Activated CD4-positive, alpha-beta T cell treated with anti-CD3 and anti-CD28 coated beads, Interleukin-2, amount 50 U/mL, for 48 hours (primary cell): Measurements from ENCODE around the gene DDX39B.
A peak's percentile ranks its signal among the peaks of the same experiment; 100 is the strongest.
"Not testable (repeated sequence)": the region's sequence is repeated elsewhere in the genome, so short reads cannot be mapped to it uniquely, and the experiment has no call there.

ENCODE experiments used
- DNase-seq, 2 experiments: peaks; one replicate each; pipeline ENCODE4 v3.0.0-alpha.2; 2020

Gene DDX39B

GRCh38 chr6:31541658-31542521, at the start of gene DDX39B:
Gene DDX39B (minus strand): TSS chr6:31542003. CDS start chr6:31540532, 1,471 bp downstream.
- peak; percentile 91 to 94 for DNase-seq

GRCh38 chr6:31590691-31591090, 48.9 kb upstream of the DDX39B start:
- not testable (repeated sequence) for DNase-seq

DNA sequence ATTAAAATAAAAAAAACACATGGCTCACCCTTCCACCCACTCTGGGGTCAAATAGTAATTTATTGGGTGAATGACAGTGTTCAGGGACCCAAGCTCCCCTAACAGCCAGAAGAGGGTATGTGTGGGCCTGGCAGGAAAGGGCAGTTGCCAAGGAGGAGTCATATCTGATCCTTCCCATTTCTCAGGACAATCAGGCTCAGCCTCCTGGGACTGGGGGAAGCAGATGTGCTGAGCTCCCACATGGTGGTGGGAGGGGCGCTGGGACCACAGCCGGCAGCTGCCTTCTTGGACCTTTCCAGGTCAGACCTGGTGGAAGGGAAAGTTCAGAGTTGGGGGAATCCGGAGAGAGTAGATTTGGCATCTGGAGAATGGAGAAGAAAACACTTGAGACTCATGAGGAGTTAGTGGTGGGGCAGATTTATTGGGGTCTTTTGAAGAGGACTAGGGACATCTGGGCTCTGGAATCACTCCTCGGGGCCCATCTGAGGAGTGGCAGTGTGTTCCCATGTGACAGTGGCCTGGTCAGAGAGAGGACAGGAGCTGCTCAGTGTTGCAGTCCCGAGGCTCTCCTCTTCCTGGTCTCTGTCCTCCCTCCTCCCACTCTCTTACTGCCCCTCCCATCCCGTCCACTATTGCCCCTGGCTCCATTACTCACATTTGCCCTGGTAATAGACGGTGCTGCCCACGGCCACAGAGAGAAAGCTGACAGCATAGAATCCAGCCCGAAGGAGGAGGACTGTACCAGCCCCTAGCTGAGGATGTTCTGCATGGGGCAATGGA, 47.3 kb upstream of the DDX39B start:
- no peak for DNase-seq

DNA sequence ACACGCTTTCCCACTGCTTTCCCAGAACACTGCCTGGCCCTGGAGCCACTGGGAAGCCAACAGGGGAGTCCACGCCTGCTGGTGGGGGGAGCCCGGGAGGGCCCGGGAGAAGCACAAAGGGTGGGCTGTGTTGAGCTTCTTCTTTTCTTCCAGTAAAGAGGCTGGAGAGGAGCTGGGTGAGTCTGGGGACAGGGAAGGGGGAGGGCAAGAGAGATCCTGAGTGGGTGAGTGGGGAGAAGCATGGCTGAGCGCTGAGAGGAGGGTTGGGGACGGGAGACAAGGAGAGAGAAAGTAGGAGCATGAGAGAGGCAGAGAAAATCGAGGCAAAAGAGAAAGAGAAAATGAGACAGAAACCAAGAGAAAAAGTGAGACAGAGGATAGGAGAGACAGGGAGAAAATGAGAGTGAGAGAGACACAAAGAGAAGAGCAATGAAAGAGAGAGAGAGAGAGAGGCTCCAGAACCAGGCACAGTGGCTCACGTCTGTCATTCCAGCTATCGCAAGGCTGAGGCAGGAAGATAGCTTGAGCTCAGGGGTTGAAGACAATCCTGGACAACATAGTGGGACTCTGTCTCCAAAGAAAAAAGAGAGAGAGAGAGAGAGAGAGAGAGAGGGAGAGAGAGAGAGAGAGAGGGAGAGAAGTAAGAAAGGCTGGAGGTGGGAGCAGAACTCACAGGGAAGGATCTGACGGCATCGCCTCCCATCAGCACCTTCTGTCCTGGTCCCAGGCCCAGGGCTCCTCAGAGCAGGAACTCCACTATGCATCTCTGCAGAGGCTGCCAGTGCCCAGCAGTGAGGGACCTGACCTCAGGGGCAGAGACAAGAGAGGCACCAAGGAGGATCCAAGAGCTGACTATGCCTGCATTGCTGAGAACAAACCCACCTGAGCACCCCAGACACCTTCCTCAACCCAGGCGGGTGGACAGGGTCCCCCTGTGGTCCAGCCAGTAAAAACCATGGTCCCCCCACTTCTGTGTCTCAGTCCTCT, 46.3 kb upstream of the DDX39B start:
- DNase-seq = no peak

GRCh38 chr6:31586599-31587281, 44.9 kb upstream of the DDX39B start:
- no peak for DNase-seq

DNA sequence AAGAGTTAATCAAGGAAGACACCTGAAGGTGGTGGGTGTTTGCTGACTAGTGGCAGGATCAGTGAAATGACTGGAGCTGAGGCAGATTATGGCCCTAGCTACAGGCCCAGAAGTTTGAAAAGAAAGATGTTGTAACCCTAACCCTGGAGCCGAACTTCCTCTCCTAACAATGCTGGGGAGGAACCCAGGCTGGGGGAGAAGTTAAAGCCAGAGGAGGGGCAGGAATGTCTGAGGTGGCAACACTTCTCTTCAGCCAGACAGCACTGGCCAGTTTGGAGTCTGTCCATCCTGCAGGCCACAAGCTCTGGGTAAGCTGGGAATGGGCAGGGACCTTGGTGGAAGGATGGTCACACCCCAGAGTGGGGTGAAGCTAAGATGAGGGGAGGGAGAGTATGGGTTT, 44.2 kb upstream of the DDX39B start, which contains the start of gene LST1:
Gene LST1, plus strand, starts transcription at position 270 of the 400 bp plus-strand sequence. CDS start 1,023 bp downstream, outside the sequence.
- no peak for DNase-seq

GRCh38 chr6:31585491-31585890, 43.7 kb upstream of the DDX39B start:
- peak; percentile 58 to 70 for DNase-seq

DNA sequence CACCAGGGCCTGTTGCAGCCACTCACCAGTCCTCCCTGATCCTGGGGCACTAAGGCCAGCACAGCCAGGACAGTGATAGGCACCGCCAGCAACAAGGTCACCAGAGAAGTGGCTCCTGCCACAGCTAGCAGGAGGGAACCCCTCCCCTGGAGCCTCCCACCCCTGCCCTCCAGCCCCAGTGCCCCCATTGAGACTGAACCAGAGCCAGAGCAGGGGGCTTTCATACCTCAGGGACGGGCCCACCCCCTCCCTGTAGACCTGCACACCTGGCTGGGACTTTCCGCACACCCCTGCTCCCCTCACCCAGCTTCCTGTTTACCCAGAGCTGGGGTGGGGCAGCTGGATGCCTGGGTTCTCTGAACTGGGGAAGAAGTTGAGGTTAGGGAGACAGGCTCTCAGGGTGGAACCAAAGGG, 40.4 kb upstream of the DDX39B start, which contains the start of gene LTB:
Gene LTB, minus strand, starts transcription at position 195 of the 414 bp plus-strand sequence. Its CDS starts 7 bp downstream, at position 188.
- DNase-seq = peak; percentile 46 to 50

DNA sequence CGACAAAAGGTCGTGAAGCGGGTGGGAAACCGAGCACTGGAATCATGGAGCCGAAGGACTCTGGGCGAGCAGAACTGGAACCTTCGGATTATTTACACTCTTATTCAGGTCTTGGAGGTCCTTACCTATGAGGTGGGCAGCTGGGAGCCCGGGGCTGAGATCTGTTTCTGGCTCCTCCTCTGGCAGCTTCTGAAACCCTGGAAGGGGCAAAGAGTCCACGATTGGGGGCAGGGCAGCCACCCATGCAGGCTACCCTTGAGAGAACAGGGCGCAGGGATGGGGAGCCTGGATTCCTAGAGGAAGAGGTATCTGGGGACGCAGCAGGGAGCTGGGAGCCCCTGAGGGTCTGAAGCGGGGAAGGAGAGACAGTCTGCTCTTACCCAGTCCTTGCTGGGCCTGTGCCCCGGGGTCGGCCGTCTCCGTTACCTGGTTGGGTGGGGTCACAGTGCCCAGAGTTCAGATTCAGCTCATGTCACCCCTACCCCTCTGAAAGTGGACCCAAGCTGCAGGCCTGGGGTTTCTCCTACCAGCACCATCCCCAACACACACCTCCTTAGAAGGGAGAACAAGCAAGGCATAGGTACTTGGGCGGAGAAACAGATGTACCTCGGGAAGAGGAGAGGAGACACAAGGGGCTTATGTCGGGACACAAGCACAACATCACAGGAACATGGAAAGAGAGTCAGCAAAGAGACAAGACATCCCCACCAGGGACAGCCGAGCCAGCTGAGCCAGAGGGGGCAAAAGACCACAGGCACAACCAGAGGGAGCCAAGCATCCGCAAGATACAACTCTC, 39.8 kb upstream of the DDX39B start:
- peak; percentile 40 to 47 for DNase-seq

- DNase-seq = peak; percentile 91 to 93
Measured at GRCh38 chr6:31580807-31581433, 39.1 kb upstream of the DDX39B start.

DNA sequence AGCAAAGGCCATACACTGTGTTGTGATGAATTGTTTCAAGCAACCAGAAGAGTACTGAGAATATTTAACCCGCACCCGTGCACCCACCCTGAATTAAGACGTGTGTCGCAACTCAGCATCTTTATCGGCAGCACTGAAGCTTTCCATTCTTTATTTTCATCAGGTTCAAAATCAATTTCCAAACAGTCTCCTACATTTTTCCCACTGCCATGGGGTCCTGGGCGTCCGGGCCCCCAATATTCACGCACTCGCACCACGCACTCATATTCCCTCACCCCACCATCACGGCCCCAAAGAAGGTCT, 38.6 kb upstream of the DDX39B start:
- DNase-seq = no peak

DNA sequence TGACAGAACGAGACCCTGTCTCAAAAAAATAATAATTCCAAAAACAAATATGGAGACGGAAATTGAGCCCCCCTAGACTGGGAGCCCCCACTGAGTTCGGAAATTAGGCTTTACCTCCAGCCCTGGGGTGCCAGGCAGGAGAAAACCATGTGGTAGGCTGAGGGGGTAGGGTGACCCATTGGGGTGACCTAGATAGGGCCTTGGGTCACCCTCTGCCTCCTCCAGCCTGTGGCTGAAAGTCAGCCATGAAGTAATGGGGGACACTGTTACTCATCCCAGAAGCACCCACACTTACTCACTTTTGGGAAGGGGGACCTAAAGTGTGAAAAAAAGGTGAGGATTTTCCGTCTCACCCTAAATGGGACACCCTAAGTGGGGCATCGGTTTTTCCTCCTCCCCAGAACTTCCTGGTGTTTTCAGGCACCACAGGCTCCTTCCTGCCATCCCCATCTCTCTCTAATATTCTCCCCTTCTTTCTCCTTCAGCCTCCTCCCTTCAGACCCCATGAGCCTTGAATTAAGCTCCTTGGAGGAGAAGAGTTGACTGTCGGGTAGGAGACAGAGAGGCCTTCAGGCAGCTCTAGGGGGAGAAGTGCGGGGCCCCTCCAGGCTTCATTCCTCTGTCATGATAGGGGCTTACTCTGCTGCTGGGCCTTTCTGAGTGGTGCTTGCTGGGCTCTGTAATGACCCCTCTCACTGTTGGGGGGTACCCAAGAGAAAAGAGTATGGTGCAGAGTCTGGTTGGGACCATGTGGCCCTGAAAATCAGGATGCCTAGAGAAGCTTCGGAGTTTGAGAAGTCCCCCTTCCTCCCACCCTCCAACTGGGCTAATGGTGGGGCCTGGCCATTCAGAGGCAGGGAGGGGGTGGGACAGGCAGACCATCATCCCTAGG, 38.0 kb upstream of the DDX39B start:
- DNase-seq = peak; percentile 51 to 60

DNA sequence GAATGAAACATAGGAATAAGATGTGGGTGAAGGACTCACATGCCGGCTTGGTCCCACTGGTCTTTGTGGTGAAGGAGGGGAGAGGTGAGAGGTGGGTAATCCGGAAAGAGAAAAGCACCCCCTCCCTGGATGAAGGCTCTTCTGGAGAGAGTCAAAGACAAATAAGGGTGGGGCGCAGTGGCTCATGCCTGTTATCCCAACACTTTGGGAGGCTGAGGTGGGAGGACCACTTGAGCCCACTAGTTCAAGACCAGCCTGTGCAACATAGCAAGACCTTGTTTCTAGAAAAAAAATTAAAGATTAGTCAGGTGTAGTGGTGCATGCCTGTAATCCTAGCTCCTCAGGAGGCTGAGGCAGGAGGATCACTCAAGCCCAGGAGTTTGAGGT, 37.3 kb upstream of the DDX39B start:
- DNase-seq = peak in 1 of 2 experiments; percentile 49

GRCh38 chr6:31578184-31579118, 36.6 kb upstream of the DDX39B start:
- DNase-seq = peak in 1 of 2 experiments; percentile 58

GRCh38 chr6:31577579-31577966, 35.8 kb upstream of the DDX39B start:
- DNase-seq = no peak

- peak; percentile 70 to 76 for DNase-seq
Measured at GRCh38 chr6:31576897-31577578, 35.2 kb upstream of the DDX39B start.

DNA sequence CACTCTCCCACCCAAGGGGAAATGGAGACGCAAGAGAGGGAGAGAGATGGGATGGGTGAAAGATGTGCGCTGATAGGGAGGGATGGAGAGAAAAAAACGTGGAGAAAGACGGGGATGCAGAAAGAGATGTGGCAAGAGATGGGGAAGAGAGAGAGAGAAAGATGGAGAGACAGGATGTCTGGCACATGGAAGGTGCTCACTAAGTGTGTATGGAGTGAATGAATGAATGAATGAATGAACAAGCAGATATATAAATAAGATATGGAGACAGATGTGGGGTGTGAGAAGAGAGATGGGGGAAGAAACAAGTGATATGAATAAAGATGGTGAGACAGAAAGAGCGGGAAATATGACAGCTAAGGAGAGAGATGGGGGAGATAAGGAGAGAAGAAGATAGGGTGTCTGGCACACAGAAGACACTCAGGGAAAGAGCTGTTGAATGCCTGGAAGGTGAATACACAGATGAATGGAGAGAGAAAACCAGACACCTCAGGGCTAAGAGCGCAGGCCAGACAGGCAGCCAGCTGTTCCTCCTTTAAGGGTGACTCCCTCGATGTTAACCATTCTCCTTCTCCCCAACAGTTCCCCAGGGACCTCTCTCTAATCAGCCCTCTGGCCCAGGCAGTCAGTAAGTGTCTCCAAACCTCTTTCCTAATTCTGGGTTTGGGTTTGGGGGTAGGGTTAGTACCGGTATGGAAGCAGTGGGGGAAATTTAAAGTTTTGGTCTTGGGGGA, 34.3 kb upstream of the DDX39B start:
- DNase-seq = no peak
